ENCODE data around the gene ADARB2. TPM values are rescaled to one million over a fixed set of nuclear protein-coding genes. Genes with fewer than 3 reads are reported as not detected.

The ADARB2 gene
- total and polyA plus RNA-seq, 5 donors = 0.53 to 1.6 (median 0.59) TPM

- H3K27ac ChIP-seq (ENCODE audit: low read length) = no peak overlapping the region
- H3K27me3 ChIP-seq (ENCODE audit: control insufficient read depth, insufficient read depth) = no peaks in the 10 kb centered on the region
- DNase-seq = no peak
- H3K9me3 ChIP-seq (ENCODE audit: control insufficient read depth, low read length) = no peaks in the 10 kb centered on the region
- intact Hi-C loops (cut with DNase I) = no loop called here
- no peak for ATAC-seq
- 92% methylated on average over 15 of the region's 15 CpGs for WGBS
- no peaks in the 10 kb centered on the region for H3K4me1 ChIP-seq (ENCODE audit: control insufficient read depth, insufficient read depth, low read length)
- no peak overlapping the region for H3K4me3 ChIP-seq (ENCODE audit: low read length)
Measured at GRCh38 chr10:1529806-1530413, 207.4 kb downstream of the ADARB2 start.

GRCh38 chr10:1527951-1528350 lies 209.4 kb downstream of the ADARB2 start:
- H3K27me3 ChIP-seq (ENCODE audit: control insufficient read depth, insufficient read depth) = no peaks in the 10 kb centered on the region
- H3K27ac ChIP-seq (ENCODE audit: low read length) = no peak overlapping the region
- H3K4me1 ChIP-seq (ENCODE audit: control insufficient read depth, insufficient read depth, low read length) = no peaks in the 10 kb centered on the region
- ATAC-seq = no peak
- no peaks in the 10 kb centered on the region for H3K9me3 ChIP-seq (ENCODE audit: control insufficient read depth, low read length)
- no peak for DNase-seq
- intact Hi-C loops (cut with DNase I) = no loop called here
- no peak overlapping the region for H3K4me3 ChIP-seq (ENCODE audit: low read length)
- 86% methylated on average over 15 of the region's 15 CpGs for WGBS

- intact Hi-C loops (cut with DNase I) = no loop called here
Measured at GRCh38 chr10:1526436-1527055, 210.8 kb downstream of the ADARB2 start.

GRCh38 chr10:1525354-1526162 lies 211.8 kb downstream of the ADARB2 start:
- no peaks in the 10 kb centered on the region for H3K4me1 ChIP-seq (ENCODE audit: control insufficient read depth, insufficient read depth, low read length)
- no peaks in the 10 kb centered on the region for H3K9me3 ChIP-seq (ENCODE audit: control insufficient read depth, low read length)
- DNase-seq = no peak
- no peaks in the 10 kb centered on the region for H3K27me3 ChIP-seq (ENCODE audit: control insufficient read depth, insufficient read depth)
- no peak overlapping the region for H3K4me3 ChIP-seq (ENCODE audit: low read length)
- intact Hi-C loops (cut with DNase I) = no loop called here
- no peak overlapping the region for H3K27ac ChIP-seq (ENCODE audit: low read length)
- ATAC-seq = no peak
- WGBS = 92% methylated on average over 32 of the region's 32 CpGs

More at GRCh38 chr10:1526436-1527055, 210.8 kb downstream of the ADARB2 start:
- WGBS = 52% methylated on average over 18 of the region's 18 CpGs
- Histone ChIP-seq H3K9me3 (ENCODE audit: control insufficient read depth, low read length) (no peaks in the 10 kb centered on the region), H3K27me3 (ENCODE audit: control insufficient read depth, insufficient read depth) (no peaks in the 10 kb centered on the region), H3K4me1 (ENCODE audit: control insufficient read depth, insufficient read depth, low read length) (no peaks in the 10 kb centered on the region), H3K27ac (ENCODE audit: low read length) (no peak overlapping the region), H3K4me3 (ENCODE audit: low read length) (no peak overlapping the region)
- DNase-seq (no peak), ATAC-seq (no peak)

GRCh38 chr10:1524540-1524939 lies 212.8 kb downstream of the ADARB2 start:
- Histone ChIP-seq H3K27me3 (ENCODE audit: control insufficient read depth, insufficient read depth) (no peaks in the 10 kb centered on the region), H3K27ac (ENCODE audit: low read length) (no peak overlapping the region), H3K4me1 (ENCODE audit: control insufficient read depth, insufficient read depth, low read length) (no peaks in the 10 kb centered on the region), H3K9me3 (ENCODE audit: control insufficient read depth, low read length) (no peaks in the 10 kb centered on the region), H3K4me3 (ENCODE audit: low read length) (no peak overlapping the region)
- intact Hi-C loops (cut with DNase I) = no loop called here
- DNase-seq (no peak), ATAC-seq (no peak)
- 73% methylated on average over 7 of the region's 7 CpGs for WGBS

- WGBS = 44% methylated on average over 8 of the region's 8 CpGs
- no peak for DNase-seq
- Histone ChIP-seq H3K4me3 (ENCODE audit: low read length) (no peak overlapping the region), H3K27ac (ENCODE audit: low read length) (no peak overlapping the region), H3K27me3 (ENCODE audit: control insufficient read depth, insufficient read depth) (no peaks in the 10 kb centered on the region), H3K4me1 (ENCODE audit: control insufficient read depth, insufficient read depth, low read length) (no peaks in the 10 kb centered on the region), H3K9me3 (ENCODE audit: control insufficient read depth, low read length) (no peaks in the 10 kb centered on the region)
- intact Hi-C loops (cut with DNase I) = no loop called here
- ATAC-seq = no peak
Measured at GRCh38 chr10:1523221-1523620, 214.1 kb downstream of the ADARB2 start.

- H3K27me3 ChIP-seq (ENCODE audit: control insufficient read depth, insufficient read depth) = no peaks in the 10 kb centered on the region
- intact Hi-C loops (cut with DNase I) = no loop called here
- WGBS = 58% methylated on average over 4 of the region's 4 CpGs
- H3K4me1 ChIP-seq (ENCODE audit: control insufficient read depth, insufficient read depth, low read length) = no peaks in the 10 kb centered on the region
- H3K9me3 ChIP-seq (ENCODE audit: control insufficient read depth, low read length) = no peaks in the 10 kb centered on the region
- H3K4me3 ChIP-seq (ENCODE audit: low read length) = no peak overlapping the region
- no peak for ATAC-seq
- no peak overlapping the region for H3K27ac ChIP-seq (ENCODE audit: low read length)
- DNase-seq = no peak
Measured at GRCh38 chr10:1522237-1522636, 215.1 kb downstream of the ADARB2 start.

GRCh38 chr10:1521741-1522140 lies 215.6 kb downstream of the ADARB2 start:
- no peak for ATAC-seq
- Histone ChIP-seq H3K4me1 (ENCODE audit: control insufficient read depth, insufficient read depth, low read length) (no peaks in the 10 kb centered on the region), H3K4me3 (ENCODE audit: low read length) (no peak overlapping the region), H3K27me3 (ENCODE audit: control insufficient read depth, insufficient read depth) (no peaks in the 10 kb centered on the region), H3K27ac (ENCODE audit: low read length) (no peak overlapping the region), H3K9me3 (ENCODE audit: control insufficient read depth, low read length) (no peaks in the 10 kb centered on the region)
- intact Hi-C loops (cut with DNase I) = no loop called here
- WGBS = 76% methylated on average over 6 of the region's 6 CpGs
- DNase-seq = no peak

- Histone ChIP-seq H3K27me3 (ENCODE audit: control insufficient read depth, insufficient read depth) (no peaks in the 10 kb centered on the region), H3K4me1 (ENCODE audit: control insufficient read depth, insufficient read depth, low read length) (no peaks in the 10 kb centered on the region), H3K27ac (ENCODE audit: low read length) (no peak overlapping the region), H3K9me3 (ENCODE audit: control insufficient read depth, low read length) (no peaks in the 10 kb centered on the region), H3K4me3 (ENCODE audit: low read length) (no peak overlapping the region)
- no peak for DNase-seq
- intact Hi-C loops (cut with DNase I) = no loop called here
- ATAC-seq = no peak
- 77% methylated on average over 14 of the region's 14 CpGs for WGBS
Measured at GRCh38 chr10:1520909-1521565, 216.3 kb downstream of the ADARB2 start.

- intact Hi-C loops (cut with DNase I) = no loop called here
- no peak overlapping the region for H3K4me3 ChIP-seq (ENCODE audit: low read length)
- H3K27me3 ChIP-seq (ENCODE audit: control insufficient read depth, insufficient read depth) = no peaks in the 10 kb centered on the region
- DNase-seq (no peak), ATAC-seq (no peak)
- H3K27ac ChIP-seq (ENCODE audit: low read length) = no peak overlapping the region
- WGBS = 89% methylated on average over 6 of the region's 6 CpGs
- H3K9me3 ChIP-seq (ENCODE audit: control insufficient read depth, low read length) = no peaks in the 10 kb centered on the region
- no peaks in the 10 kb centered on the region for H3K4me1 ChIP-seq (ENCODE audit: control insufficient read depth, insufficient read depth, low read length)
Measured at GRCh38 chr10:1519391-1519790, 217.9 kb downstream of the ADARB2 start.

GRCh38 chr10:1517684-1518083 lies 219.6 kb downstream of the ADARB2 start:
- no peak overlapping the region for H3K4me3 ChIP-seq (ENCODE audit: low read length)
- ATAC-seq (no peak), DNase-seq (no peak)
- WGBS = 87% methylated on average over 7 of the region's 7 CpGs
- no peaks in the 10 kb centered on the region for H3K4me1 ChIP-seq (ENCODE audit: control insufficient read depth, insufficient read depth, low read length)
- no peak overlapping the region for H3K27ac ChIP-seq (ENCODE audit: low read length)
- no peaks in the 10 kb centered on the region for H3K27me3 ChIP-seq (ENCODE audit: control insufficient read depth, insufficient read depth)
- no peaks in the 10 kb centered on the region for H3K9me3 ChIP-seq (ENCODE audit: control insufficient read depth, low read length)
- intact Hi-C loops (cut with DNase I) = no loop called here
